Hepatocyte (in vitro differentiated cells): ENCODE results near the gene CPSF4. TPM values are rescaled to one million over a fixed set of nuclear protein-coding genes. Genes with fewer than 3 reads are reported as not detected.

ENCODE experiments used
- DNase-seq: peaks from one replicate; pipeline ENCODE4 v3.0.0-alpha.2; 2016; ENCODE audit warnings: low spot score
- H2AFZ ChIP-seq: fragments of 200-600 bp; sonication (generic); 2 replicates; pipeline ENCODE4 v1.6.0; 2016; ENCODE audit warnings: antibody characterized with exemption, mild to moderate bottlenecking
- H3K27ac ChIP-seq: fragments of 200-600 bp; sonication (generic); 2 replicates; pipeline ENCODE4 v1.5.1; 2016; ENCODE audit warnings: mild to moderate bottlenecking
- H3K27me3 ChIP-seq: fragments of 200-600 bp; sonication (generic); 2 replicates; pipeline ENCODE4 v1.6.1; 2016
- H3K36me3 ChIP-seq: fragments of 200-600 bp; sonication (generic); replicated peaks from 2 replicates; pipeline ENCODE4 v1.5.1; 2016; ENCODE audit warnings: low read depth; ENCODE audit not compliant: insufficient read depth
- H3K4me1 ChIP-seq: fragments of 200-600 bp; sonication (generic); 2 replicates; pipeline ENCODE4 v1.5.1; 2016; ENCODE audit warnings: mild to moderate bottlenecking, moderate library complexity; ENCODE audit not compliant: insufficient read depth
- H3K4me2 ChIP-seq: fragments of 200-600 bp; sonication (generic); 2 replicates; pipeline ENCODE4 v1.6.0; 2016
- H3K4me3 ChIP-seq: fragments of 200-600 bp; sonication (generic); 2 replicates; pipeline ENCODE4 v1.5.1; 2016; ENCODE audit warnings: mild to moderate bottlenecking
- H3K79me2 ChIP-seq: fragments of 200-600 bp; sonication (generic); 2 replicates; pipeline ENCODE4 v1.6.0; 2017; ENCODE audit warnings: mild to moderate bottlenecking
- H3K9me2 ChIP-seq: fragments of 200-600 bp; sonication (generic); replicated peaks from 2 replicates; pipeline ENCODE4 v1.6.0; 2017; ENCODE audit warnings: mild to moderate bottlenecking; ENCODE audit not compliant: insufficient read depth
- H3K9me3 ChIP-seq: fragments of 200-600 bp; sonication (generic); 2 replicates; pipeline ENCODE4 v1.5.1; 2016; ENCODE audit warnings: low read depth, mild to moderate bottlenecking
- H4K20me1 ChIP-seq: fragments of 200-600 bp; sonication (generic); 2 replicates; pipeline ENCODE4 v1.6.0; 2016; ENCODE audit warnings: mild to moderate bottlenecking; ENCODE audit not compliant: insufficient read depth, poor library complexity, severe bottlenecking
- EZH2 ChIP-seq: fragments of 200-600 bp; sonication (generic); IDR thresholded peaks from 2 replicates; pipeline ENCODE4 v1.6.1; 2016; ENCODE audit warnings: antibody characterized with exemption, mild to moderate bottlenecking, borderline replicate concordance
- EZH2phosphoT487 ChIP-seq: fragments of 200-600 bp; sonication (generic); IDR thresholded peaks from one replicate; pipeline ENCODE4 v1.6.1; 2018; ENCODE audit warnings: antibody characterized with exemption, mild to moderate bottlenecking, low read depth, moderate library complexity; ENCODE audit not compliant: unreplicated experiment, severe bottlenecking
- WGBS: methylation state at CpG from one replicate; pipeline ENCODE4 v1.1.6; 2016; ENCODE audit warnings: low lambda C conversion rate; ENCODE audit errors: missing lambda C conversion rate; 5-methylcytosine and 5-hydroxymethylcytosine counted together
- polyA plus RNA-seq: library from polyadenylated mRNA; unstranded; fragments of >200 nt; fragmentation: Nextera tagmentation; extraction: Ambion mirVana; gene quantifications from 2 replicates; pipeline ENCODE4 v1.2.1, GENCODE V29; 2016
- total RNA-seq: library from RNA; depleted of rRNA; stranded (reverse); fragments of >200 nt; gene quantifications from 2 replicates; pipeline ENCODE4 v1.2.3, GENCODE V29; 2014
- TF ChIP-seq, protein P1 (sequence below): fragments of 200-600 bp; sonication (generic); IDR thresholded peaks from 2 replicates; pipeline ENCODE4 v1.5.1; 2016; ENCODE audit warnings: antibody characterized with exemption, mild to moderate bottlenecking; ENCODE audit not compliant: poor library complexity

Gene CPSF4
- total and polyA plus RNA-seq, 2 experiments from 2014 or later: 35.1 to 37.6 TPM

DNA sequence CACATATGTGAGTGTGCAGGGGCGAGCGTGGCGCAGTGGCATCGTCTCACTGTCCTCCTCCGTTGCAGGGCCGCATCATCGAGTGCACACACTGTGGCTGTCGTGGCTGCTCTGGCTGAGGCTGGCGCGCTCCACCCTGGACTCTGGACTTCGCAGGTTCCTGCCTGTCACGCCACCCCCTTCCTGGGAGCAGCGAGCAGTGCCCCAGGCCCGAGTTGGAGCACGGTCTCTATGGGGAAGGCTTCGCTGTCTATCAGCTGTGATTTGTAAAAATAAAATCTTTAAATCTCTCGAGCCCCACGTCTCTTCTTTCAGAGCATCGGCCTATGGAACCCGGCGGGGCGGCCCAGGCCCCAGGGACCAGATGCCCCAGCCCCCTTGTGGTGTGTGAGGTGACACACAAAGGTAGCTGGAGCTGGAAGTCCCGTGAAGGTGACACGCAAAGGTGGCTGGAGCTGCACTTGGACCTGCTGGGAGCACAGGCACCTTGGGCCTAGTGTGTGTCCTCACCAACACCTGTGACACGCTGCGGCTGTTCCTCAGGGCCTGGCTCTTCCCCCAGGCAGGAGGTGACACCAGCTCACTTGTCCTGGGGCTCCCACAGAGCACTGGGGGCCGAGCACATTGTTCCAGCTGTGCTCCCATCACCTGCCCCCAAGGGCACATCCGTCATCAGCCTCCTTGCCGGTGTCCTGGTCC is 19.3 kb upstream of the CPSF4 start:
- no peaks in the 10 kb centered on the region for H3K9me3 ChIP-seq
- H3K4me2 ChIP-seq: no peak overlapping the region
- no peak overlapping the region for H3K27ac ChIP-seq
- no peaks in the 10 kb centered on the region for H3K4me1 ChIP-seq
- H3K4me3 ChIP-seq: no peak overlapping the region
- 96% methylated on average over 29 of the region's 29 CpGs for WGBS
- H3K36me3 ChIP-seq: no peaks in the 10 kb centered on the region
- H3K27me3 ChIP-seq: no peaks in the 10 kb centered on the region
- H4K20me1 ChIP-seq: no peaks in the 10 kb centered on the region
- no peak overlapping the region for H2AFZ ChIP-seq
- DNase-seq: no peak
- TF ChIP-seq EZH2phosphoT487 (no peak), EZH2 (no peak)
- TF ChIP-seq, protein P1, sequence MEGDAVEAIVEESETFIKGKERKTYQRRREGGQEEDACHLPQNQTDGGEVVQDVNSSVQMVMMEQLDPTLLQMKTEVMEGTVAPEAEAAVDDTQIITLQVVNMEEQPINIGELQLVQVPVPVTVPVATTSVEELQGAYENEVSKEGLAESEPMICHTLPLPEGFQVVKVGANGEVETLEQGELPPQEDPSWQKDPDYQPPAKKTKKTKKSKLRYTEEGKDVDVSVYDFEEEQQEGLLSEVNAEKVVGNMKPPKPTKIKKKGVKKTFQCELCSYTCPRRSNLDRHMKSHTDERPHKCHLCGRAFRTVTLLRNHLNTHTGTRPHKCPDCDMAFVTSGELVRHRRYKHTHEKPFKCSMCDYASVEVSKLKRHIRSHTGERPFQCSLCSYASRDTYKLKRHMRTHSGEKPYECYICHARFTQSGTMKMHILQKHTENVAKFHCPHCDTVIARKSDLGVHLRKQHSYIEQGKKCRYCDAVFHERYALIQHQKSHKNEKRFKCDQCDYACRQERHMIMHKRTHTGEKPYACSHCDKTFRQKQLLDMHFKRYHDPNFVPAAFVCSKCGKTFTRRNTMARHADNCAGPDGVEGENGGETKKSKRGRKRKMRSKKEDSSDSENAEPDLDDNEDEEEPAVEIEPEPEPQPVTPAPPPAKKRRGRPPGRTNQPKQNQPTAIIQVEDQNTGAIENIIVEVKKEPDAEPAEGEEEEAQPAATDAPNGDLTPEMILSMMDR: no peak
- H3K9me2 ChIP-seq: no peaks in the 10 kb centered on the region
- peaks cover 3% of the 10 kb centered on the region for H3K79me2 ChIP-seq

DNA sequence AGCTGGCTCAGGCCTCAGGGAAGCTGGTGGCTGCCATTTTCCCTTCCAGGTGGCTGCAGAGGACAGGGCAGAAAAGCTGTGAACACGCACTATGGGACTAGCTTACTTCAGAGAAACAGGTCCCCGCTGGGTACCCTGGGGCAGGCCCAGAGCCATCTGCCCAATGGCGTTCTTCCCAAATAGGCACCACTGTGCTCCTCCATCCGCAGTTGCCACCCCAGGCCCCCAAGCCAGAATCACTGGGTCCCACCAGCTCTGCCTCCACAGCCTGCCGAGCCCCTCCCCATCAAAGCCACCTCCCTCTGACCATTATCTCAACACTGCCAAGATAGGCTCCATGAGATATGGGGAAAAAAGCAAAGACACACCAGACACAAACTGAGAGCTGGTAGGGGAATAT is 18.5 kb upstream of the CPSF4 start:
- H4K20me1 ChIP-seq: no peaks in the 10 kb centered on the region
- TF ChIP-seq EZH2 (no peak), EZH2phosphoT487 (no peak)
- TF ChIP-seq, protein P1: no peak
- H3K9me3 ChIP-seq: no peaks in the 10 kb centered on the region
- no peak overlapping the region for H3K4me3 ChIP-seq
- no peak overlapping the region for H3K27ac ChIP-seq
- H3K36me3 ChIP-seq: no peaks in the 10 kb centered on the region
- H3K4me2 ChIP-seq: no peak overlapping the region
- no peaks in the 10 kb centered on the region for H3K27me3 ChIP-seq
- no peaks in the 10 kb centered on the region for H3K9me2 ChIP-seq
- WGBS: 91% methylated on average over 5 of the region's 5 CpGs
- H2AFZ ChIP-seq: no peak overlapping the region
- DNase-seq: no peak
- no peaks in the 10 kb centered on the region for H3K4me1 ChIP-seq
- no peaks in the 10 kb centered on the region for H3K79me2 ChIP-seq

DNA sequence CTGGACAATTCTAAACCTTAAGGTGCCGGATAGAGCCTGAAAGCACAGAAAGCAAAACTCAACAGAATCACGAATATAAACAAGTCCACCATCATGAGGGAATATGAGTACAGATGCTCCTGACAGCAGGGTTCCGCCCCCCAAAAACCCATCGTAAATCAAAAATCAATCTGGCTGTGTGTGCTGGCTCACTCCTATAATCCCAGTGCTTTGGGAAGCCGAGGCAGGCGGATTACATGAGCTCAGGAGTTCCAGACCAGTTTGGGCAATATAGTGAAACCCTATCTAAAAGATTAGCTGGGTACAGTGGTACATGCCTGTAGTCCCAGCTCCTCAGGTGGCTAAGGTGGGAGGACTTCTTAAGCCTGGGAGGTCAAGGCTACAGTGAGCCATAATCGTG is 17.8 kb upstream of the CPSF4 start:
- Histone ChIP-seq H3K36me3 (no peaks in the 10 kb centered on the region), H3K27me3 (no peaks in the 10 kb centered on the region), H3K79me2 (no peaks in the 10 kb centered on the region), H3K9me2 (no peaks in the 10 kb centered on the region), H3K4me3 (no peak overlapping the region), H4K20me1 (no peaks in the 10 kb centered on the region), H3K4me1 (no peaks in the 10 kb centered on the region), H3K27ac (no peak overlapping the region), H3K9me3 (no peaks in the 10 kb centered on the region), H3K4me2 (no peak overlapping the region), H2AFZ (no peak overlapping the region)
- no peak for DNase-seq
- 82% methylated on average over 7 of the region's 7 CpGs for WGBS
- no peak for TF ChIP-seq EZH2phosphoT487
- TF ChIP-seq, protein P1: no peak
- TF ChIP-seq EZH2: no peak
